Mesodermal cell (in vitro differentiated cells): Measurements from ENCODE around the gene VGF.

Source experiments
- H3K27ac ChIP-seq: 2 replicates; pipeline ENCODE4 v1.7.0; 2013; ENCODE audit warnings: mild to moderate bottlenecking, low read depth, low read length, moderate library complexity; ENCODE audit not compliant: severe bottlenecking
- H3K36me3 ChIP-seq: 2 replicates; pipeline ENCODE4 v1.7.1; 2013; ENCODE audit warnings: mild to moderate bottlenecking, low read length, moderate library complexity; ENCODE audit not compliant: control insufficient read depth, insufficient read depth
- H3K4me1 ChIP-seq: one replicate; pipeline ENCODE4 v1.7.1; 2013; ENCODE audit warnings: mild to moderate bottlenecking, low read length; ENCODE audit not compliant: insufficient read depth, control insufficient read depth, poor library complexity, severe bottlenecking
- H3K4me3 ChIP-seq: 2 replicates; pipeline ENCODE4 v1.7.0; 2013; ENCODE audit warnings: low read length, control low read depth, mild to moderate bottlenecking; ENCODE audit not compliant: insufficient read depth, poor library complexity, severe bottlenecking; ENCODE audit errors: extremely low read depth
- H3K9me3 ChIP-seq: 2 replicates; pipeline ENCODE4 v1.7.1; 2013; ENCODE audit warnings: mild to moderate bottlenecking, low read length, moderate library complexity; ENCODE audit not compliant: control insufficient read depth
- WGBS, 2 experiments: methylation state at CpG; one replicate each; pipeline ENCODE4 v1.1.5; 2013; ENCODE audit warnings: missing lambda C conversion rate in 2 of 2; ENCODE audit not compliant: insufficient coverage in 2 of 2; 5-methylcytosine and 5-hydroxymethylcytosine counted together

Gene VGF

DNA sequence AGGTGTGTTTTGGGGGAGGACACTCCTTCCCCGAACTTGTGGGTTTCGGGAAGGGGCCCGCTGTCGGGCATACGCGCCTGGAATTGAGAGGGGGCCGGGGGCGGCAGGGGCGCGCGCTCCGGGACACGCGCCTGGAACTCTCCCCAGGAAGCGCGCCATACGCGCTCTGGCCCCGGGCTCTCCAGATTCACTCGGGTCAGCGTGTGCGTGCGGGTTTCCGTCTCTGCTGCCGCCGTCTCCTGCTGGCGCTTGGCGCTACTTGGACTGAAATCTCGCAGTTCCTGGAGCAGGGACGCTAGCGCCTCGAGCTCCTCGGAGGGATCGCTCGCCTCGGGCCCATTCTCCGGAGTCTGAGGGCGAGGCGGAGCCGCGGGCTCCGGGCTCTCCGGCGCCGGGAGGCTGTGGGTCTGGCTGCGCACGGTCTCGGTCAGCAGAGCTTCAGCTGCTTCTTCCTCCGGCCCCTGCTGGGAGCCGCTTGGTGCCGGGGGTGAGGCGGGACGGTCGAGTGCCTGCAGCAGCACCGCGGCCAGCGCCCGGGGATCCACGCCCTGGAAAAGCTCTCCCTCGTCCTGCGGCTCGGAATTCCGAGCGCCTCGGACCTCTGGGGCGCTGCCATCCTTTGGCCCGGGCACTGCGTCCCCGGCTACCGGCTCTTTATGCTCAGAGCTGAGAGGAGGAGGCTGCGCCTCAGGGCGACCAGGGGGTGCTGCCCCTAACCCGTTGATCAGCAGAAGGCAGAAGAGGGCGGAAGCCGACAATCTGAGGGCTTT lies 1.1 kb downstream of the VGF start:
- H3K36me3 ChIP-seq = peaks cover 8% of the 10 kb centered on the region
- peaks cover 58% of the 10 kb centered on the region for H3K4me1 ChIP-seq
- no peaks in the 10 kb centered on the region for H3K9me3 ChIP-seq
- peak overlapping the region; percentile 47 for H3K4me3 ChIP-seq
- no peak overlapping the region for H3K27ac ChIP-seq
- 0 to 1% methylated on average over 72 to 74 of the region's 75 CpGs for WGBS, 2 experiments

GRCh38 chr7:101163279-101164070 lies 1.9 kb downstream of the VGF start:
- Histone ChIP-seq H3K4me1 (peaks cover 55% of the 10 kb centered on the region), H3K4me3 (peak overlapping the region; percentile 47), H3K36me3 (peaks cover 15% of the 10 kb centered on the region), H3K27ac (peak overlapping the region; percentile 23), H3K9me3 (no peaks in the 10 kb centered on the region)
- 0% methylated on average over 40 to 71 of the region's 92 CpGs for WGBS, 2 experiments

GRCh38 chr7:101162551-101163278 lies 2.7 kb downstream of the VGF start:
- H3K9me3 ChIP-seq = no peaks in the 10 kb centered on the region
- peak overlapping the region; percentile 55 for H3K27ac ChIP-seq
- H3K4me1 ChIP-seq = peaks cover 47% of the 10 kb centered on the region
- WGBS, 2 experiments = 1 to 2% methylated on average over 29 to 49 of the region's 74 CpGs
- peaks cover 22% of the 10 kb centered on the region for H3K36me3 ChIP-seq
- peak overlapping the region; percentile 47 for H3K4me3 ChIP-seq

DNA sequence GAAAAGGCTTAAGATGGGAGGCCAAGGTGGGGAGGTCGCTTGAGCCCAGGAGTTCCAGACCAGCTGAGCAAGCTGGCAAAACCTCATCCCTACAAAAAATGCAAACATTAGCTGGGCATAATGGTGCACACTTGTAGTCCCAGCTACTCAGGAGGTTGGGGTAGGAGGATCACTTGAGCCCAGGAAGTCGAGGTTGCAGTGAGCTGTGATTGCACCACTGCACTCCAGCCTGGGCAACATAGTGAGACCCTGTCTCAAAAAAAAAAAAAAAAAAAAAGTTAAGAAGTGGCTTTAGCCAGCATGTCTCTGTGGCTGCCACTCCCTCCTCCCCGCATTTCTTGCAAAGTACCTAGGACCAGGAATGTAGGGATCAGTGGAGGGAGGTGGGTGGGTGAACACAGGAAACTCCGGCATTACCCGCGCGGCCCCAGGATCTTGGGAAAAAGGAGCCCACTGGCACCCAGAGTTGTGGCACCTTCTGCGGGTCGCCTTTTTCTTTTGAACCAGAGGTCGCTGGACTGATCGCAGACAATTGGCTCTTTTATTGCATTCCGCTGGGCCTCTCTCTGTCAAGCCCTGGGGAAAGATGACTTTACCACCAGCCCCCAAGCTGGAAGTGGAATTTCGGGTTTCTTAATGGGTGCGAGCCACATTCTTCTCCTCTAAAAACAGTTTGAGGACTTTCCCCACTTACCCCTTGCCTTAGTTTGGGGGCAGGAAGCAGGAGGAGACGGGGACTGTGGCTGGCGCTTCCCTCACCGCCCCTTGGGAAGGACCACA lies 3.5 kb downstream of the VGF start:
- Histone ChIP-seq H3K36me3 (peaks cover 30% of the 10 kb centered on the region), H3K4me1 (peaks cover 41% of the 10 kb centered on the region), H3K9me3 (no peaks in the 10 kb centered on the region), H3K4me3 (no peak overlapping the region), H3K27ac (peak overlapping the region; percentile 55)
- 40 to 53% methylated on average over 8 to 9 of the region's 17 CpGs for WGBS, 2 experiments

DNA sequence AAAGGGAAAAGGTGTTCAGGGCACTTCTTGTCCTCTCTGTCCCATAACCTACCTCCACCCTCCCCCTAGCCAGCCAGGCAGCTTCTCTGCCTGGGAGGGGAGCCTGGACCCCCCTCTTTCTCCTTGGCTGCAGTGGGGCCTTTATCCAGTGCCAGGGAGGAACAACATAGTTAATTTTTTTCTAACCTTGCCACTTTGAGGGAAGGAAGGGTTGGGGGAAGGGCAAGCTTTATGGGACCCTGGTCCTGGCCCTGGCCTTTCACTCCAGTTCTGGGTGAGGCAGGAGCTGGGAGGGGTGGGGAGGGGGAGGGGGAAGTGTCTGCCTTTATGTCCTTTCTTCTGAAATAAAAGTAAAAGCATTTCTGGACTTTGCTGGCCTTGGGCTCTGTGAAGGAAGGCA lies 4.5 kb downstream of the VGF start:
- H3K27ac ChIP-seq = no peak overlapping the region

DNA sequence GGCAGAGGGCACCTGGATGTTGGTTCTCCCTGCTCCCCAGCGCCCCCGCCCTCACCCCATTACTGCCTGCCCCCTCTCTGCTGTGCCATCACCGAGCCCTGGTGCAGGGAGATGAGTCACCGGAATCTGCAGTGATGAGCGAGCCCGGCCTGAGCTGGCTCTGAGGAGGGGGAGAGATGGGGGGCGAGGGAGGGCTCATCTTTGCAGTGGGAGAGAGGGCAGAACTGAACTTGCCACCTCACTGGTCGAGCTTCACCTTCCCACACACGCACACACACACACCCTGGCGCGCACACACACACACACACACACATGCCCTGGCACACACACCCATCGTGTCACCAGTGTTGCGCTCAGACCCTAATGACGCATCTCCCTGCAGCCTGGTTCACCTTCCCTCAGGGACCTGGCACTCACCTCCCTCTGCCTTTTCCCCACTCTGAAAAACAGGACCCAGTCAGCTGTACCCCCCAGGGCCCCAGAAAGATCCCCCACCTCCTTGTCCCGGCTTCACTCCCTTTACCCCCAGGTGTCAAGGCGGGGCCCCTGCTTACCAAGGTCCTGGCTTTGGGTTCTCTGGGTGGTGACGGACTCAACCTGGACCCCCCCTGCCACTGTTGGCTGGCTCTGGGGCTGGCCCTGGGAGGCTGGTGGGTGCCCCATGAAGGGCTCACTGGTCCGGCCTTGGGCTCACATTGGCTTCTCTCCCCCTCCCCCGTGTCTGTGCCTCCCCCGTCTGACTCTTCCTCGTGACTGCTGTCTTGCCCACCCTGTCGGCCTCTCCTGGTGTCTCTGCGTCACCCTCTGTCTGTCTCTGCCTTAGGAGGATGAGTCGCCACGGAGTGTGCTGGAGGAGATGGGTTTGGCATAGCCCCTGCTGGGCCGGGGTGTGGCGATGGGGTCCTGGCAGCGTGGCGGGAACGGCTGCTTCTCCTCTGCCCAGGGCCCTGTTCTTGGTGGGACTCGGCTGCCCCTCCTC lies 5.4 kb downstream of the VGF start:
- Histone ChIP-seq H3K4me3 (no peak overlapping the region), H3K4me1 (peaks cover 52% of the 10 kb centered on the region), H3K9me3 (no peaks in the 10 kb centered on the region), H3K36me3 (peaks cover 38% of the 10 kb centered on the region), H3K27ac (no peak overlapping the region)
- 58 to 76% methylated on average over 12 to 14 of the region's 31 CpGs for WGBS, 2 experiments

More for the DNA sequence above, 4.5 kb downstream of the VGF start:
- Histone ChIP-seq H3K4me3 (no peak overlapping the region), H3K36me3 (peaks cover 38% of the 10 kb centered on the region), H3K4me1 (peaks cover 50% of the 10 kb centered on the region), H3K9me3 (no peaks in the 10 kb centered on the region)

- Histone ChIP-seq H3K4me3 (no peak overlapping the region), H3K4me1 (peaks cover 40% of the 10 kb centered on the region), H3K9me3 (no peaks in the 10 kb centered on the region), H3K27ac (no peak overlapping the region), H3K36me3 (peaks cover 37% of the 10 kb centered on the region)
- WGBS, 2 experiments = 87 to 88% methylated on average over 11 to 13 of the region's 14 CpGs
These were observed 8.3 kb downstream of the VGF start for GRCh38 chr7:101156866-101157589.

GRCh38 chr7:101156277-101156676 lies 9.1 kb downstream of the VGF start:
- Histone ChIP-seq H3K36me3 (peaks cover 34% of the 10 kb centered on the region), H3K9me3 (no peaks in the 10 kb centered on the region), H3K4me1 (peaks cover 33% of the 10 kb centered on the region), H3K27ac (no peak overlapping the region), H3K4me3 (no peak overlapping the region)
- WGBS, 2 experiments = 83 to 88% methylated on average over 5 to 6 of the region's 6 CpGs

DNA sequence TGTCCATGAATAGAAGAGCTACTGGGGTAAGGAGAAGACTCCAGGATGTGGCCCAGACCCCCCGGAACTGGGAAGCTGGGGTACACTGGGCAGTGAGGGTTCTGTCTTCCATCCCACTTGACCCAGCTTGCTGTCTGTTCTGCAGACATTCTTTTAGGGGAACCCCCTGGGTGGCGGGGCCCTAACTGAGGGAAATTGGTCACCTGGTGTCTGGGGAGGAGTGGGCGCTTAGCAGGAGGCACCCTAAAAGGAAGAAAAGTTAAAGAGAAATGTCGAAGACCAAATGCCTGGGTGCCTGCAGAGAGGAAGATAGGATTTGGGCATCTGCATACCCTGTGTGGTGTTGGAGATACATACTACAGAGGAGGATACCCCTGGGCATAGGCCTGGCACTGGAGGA lies 10.1 kb downstream of the VGF start:
- Histone ChIP-seq H3K4me3 (peak overlapping the region; percentile 87), H3K36me3 (peaks cover 34% of the 10 kb centered on the region), H3K27ac (no peak overlapping the region), H3K4me1 (peaks cover 25% of the 10 kb centered on the region), H3K9me3 (no peaks in the 10 kb centered on the region)
- WGBS, 2 experiments = 61 to 75% methylated on average over 3 of the region's 4 CpGs
